ENCODE data around the gene SLC27A5.

DNA sequence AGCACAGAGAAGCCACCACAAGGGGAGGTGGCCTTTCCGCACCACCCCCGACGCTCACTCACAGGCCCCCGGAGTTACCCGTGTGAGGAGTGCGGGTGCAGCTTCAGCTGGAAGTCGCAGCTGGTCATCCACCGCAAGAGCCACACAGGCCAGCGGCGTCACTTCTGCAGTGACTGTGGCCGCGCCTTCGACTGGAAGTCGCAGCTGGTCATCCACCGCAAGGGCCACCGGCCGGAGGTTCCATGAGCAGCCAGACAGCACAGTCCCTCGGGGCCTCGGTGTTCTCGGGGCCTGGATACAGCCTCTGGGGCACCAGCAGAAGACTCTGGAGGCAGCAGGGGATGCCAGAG lies 31.3 kb downstream of the SLC27A5 start:
- TF ChIP-seq, protein P1, sequence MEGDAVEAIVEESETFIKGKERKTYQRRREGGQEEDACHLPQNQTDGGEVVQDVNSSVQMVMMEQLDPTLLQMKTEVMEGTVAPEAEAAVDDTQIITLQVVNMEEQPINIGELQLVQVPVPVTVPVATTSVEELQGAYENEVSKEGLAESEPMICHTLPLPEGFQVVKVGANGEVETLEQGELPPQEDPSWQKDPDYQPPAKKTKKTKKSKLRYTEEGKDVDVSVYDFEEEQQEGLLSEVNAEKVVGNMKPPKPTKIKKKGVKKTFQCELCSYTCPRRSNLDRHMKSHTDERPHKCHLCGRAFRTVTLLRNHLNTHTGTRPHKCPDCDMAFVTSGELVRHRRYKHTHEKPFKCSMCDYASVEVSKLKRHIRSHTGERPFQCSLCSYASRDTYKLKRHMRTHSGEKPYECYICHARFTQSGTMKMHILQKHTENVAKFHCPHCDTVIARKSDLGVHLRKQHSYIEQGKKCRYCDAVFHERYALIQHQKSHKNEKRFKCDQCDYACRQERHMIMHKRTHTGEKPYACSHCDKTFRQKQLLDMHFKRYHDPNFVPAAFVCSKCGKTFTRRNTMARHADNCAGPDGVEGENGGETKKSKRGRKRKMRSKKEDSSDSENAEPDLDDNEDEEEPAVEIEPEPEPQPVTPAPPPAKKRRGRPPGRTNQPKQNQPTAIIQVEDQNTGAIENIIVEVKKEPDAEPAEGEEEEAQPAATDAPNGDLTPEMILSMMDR (IDR thresholded peaks at IDR 0.05) = no peak
- TF ChIP-seq POLR2A (IDR thresholded peaks at IDR 0.05) = no peak
